Progenitor cell of endocrine pancreas (in vitro differentiated cells): ENCODE measurements around the gene TPCN1. TPM values are rescaled to one million over a fixed set of nuclear protein-coding genes. Genes with fewer than 3 reads are reported as not detected.

Experiments used
- DNase-seq: peaks from one replicate; pipeline ENCODE4 v3.0.0; 2021; ENCODE audit warnings: low spot score; ENCODE audit not compliant: unreplicated experiment
- H3K27ac Mint-ChIP-seq: 2 replicates; pipeline ENCODE4 v1.8.0; 2021; ENCODE audit warnings: mild to moderate bottlenecking, moderate library complexity, mixed read lengths
- H3K27me3 Mint-ChIP-seq: 2 replicates; pipeline ENCODE4 v1.8.0; 2021; ENCODE audit warnings: mixed read lengths
- H3K36me3 Mint-ChIP-seq: 2 replicates; pipeline ENCODE4 v1.8.0; 2022; ENCODE audit warnings: mixed read lengths; ENCODE audit not compliant: insufficient read depth
- H3K4me1 Mint-ChIP-seq: 2 replicates; pipeline ENCODE4 v1.8.0; 2021; ENCODE audit warnings: low read depth, mixed read lengths
- H3K4me3 Mint-ChIP-seq: 2 replicates; pipeline ENCODE4 v1.8.0; 2021; ENCODE audit warnings: low read depth, mild to moderate bottlenecking, moderate library complexity, mixed read lengths
- H3K9me3 Mint-ChIP-seq: 2 replicates; pipeline ENCODE4 v1.8.0; 2021; ENCODE audit warnings: low read depth, mixed read lengths
- CTCF ChIP-seq: fragments of 200-600 bp; sonication (generic); IDR thresholded peaks from one replicate; pipeline ENCODE4 v1.5.0; 2021; ENCODE audit warnings: antibody characterized with exemption, mild to moderate bottlenecking; ENCODE audit not compliant: unreplicated experiment
- total RNA-seq: library from RNA; stranded (reverse); gene quantifications from 2 replicates; pipeline ENCODE4 v1.2.1, GENCODE V29; 2021

TPCN1 gene
- total RNA-seq, 1 donor from 2014 or later: 34.1 TPM

DNA sequence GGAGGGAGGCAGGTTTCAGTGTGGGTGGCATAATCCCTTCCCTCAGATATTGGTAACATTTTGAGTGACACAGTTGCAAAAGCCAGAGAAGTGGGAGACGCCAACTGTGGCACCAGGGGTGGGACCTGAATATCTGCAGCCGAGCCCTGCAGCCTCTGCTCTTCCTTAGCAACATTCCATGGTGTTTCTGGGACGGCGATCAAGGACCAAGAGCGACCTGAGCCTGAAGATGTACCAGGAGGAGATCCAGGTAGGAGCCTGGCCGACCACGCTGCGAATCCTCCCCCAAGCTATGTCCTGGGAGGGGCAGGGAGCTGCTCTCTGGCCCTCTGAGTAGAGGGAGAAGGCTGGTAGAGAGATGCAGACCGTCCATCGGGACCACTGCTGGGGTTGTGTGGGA, 71.8 kb downstream of the TPCN1 start:
- Mint-ChIP-seq H3K36me3 (peaks cover 1% of the 10 kb centered on the region), H3K9me3 (no peaks in the 10 kb centered on the region), H3K4me1 (no peaks in the 10 kb centered on the region), H3K4me3 (no peak overlapping the region), H3K27me3 (no peaks in the 10 kb centered on the region), H3K27ac (no peak overlapping the region)
- DNase-seq: no peak
- no peak for TF ChIP-seq CTCF

DNA sequence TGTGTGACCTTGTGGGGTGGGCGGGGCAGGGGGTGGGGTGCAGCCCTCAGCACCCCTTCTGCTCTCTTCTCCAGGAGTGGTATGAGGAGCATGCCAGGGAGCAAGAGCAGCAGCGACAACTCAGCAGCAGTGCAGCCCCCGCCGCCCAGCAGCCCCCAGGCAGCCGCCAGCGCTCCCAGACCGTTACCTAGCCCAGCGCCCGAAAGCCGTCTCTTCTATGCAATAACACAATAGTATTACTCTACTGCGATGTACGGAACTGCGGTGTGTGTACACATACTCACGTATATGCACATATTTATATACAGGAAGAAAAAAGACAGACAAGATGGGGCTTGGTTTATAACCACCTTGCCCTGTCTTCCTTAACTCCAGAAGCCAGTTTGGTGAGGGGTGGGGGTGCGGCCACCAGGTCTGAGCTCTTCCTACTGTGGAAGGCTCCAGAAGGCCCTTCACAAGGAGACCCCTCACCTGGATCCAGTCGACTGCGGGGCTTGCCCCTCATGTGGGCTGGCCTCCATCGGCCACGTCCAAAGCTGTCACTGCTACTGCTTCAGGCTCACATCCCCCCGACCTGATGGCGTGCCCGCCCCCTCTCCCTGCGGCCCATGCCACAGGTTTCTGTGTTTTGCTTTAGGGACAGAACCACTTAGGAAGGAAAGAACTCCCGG, 74.8 kb downstream of the TPCN1 start:
- TF ChIP-seq CTCF: no peak
- DNase-seq: no peak
- H3K9me3 Mint-ChIP-seq: no peaks in the 10 kb centered on the region
- peaks cover 5% of the 10 kb centered on the region for H3K4me1 Mint-ChIP-seq
- peaks cover 1% of the 10 kb centered on the region for H3K36me3 Mint-ChIP-seq
- H3K27me3 Mint-ChIP-seq: no peaks in the 10 kb centered on the region
- H3K27ac Mint-ChIP-seq: no peak overlapping the region
- H3K4me3 Mint-ChIP-seq: no peak overlapping the region

DNA sequence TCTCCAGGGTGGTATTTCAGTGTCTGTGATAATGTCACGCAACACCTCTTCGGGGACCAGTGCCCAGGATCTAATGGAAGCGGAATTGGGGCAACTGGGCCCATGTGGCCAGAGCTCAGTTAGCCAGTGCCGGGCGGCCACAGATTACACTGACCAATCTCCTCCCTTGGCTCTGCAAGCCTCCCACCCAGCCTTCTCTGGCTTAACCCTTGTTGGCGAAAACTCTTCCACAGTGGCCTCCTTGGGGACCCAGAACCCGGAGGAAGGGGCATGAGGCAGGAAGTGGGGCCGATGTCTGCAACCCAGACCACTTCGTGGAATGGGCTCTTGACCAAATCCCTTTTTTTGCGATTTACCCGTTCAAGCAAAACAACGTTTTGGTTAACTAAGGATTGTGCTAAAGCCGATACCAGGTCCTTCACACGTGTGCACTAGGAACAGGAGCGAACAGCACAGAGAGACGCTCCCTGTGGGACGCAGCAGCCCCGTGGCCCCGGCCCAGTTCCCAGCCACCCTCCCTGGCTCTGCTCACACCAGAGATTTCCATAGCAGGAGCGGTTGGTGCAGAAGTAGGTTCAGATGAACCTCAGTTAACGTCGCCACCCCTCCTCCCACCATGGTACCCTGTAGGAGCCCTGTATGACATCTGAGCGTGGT, 75.4 kb downstream of the TPCN1 start:
- peaks cover 5% of the 10 kb centered on the region for H3K4me1 Mint-ChIP-seq
- no peaks in the 10 kb centered on the region for H3K9me3 Mint-ChIP-seq
- H3K4me3 Mint-ChIP-seq: no peak overlapping the region
- TF ChIP-seq CTCF: no peak
- DNase-seq: no peak
- H3K27me3 Mint-ChIP-seq: no peaks in the 10 kb centered on the region
- no peak overlapping the region for H3K27ac Mint-ChIP-seq
- peaks cover 1% of the 10 kb centered on the region for H3K36me3 Mint-ChIP-seq

GRCh38 chr12:113297214-113297587, 75.9 kb downstream of the TPCN1 start:
- Mint-ChIP-seq H3K36me3 (peaks cover under 1% of the 10 kb centered on the region), H3K27ac (no peak overlapping the region)
- DNase-seq: no peak

More at GRCh38 chr12:113297214-113297587, 75.9 kb downstream of the TPCN1 start:
- no peak overlapping the region for H3K4me3 Mint-ChIP-seq
- TF ChIP-seq CTCF: no peak
- no peaks in the 10 kb centered on the region for H3K9me3 Mint-ChIP-seq
- H3K4me1 Mint-ChIP-seq: peaks cover 5% of the 10 kb centered on the region
- no peaks in the 10 kb centered on the region for H3K27me3 Mint-ChIP-seq
